GM12878 (cell line): ENCODE measurements around the gene AMPH.

Experiments
- POLR2A ChIP-seq: IDR thresholded peaks from 2 replicates; pipeline ENCODE4 v1.6.1; 2011; ENCODE audit warnings: low read depth, mild to moderate bottlenecking, low read length
- POLR2AphosphoS5 ChIP-seq: IDR thresholded peaks from 2 replicates; pipeline ENCODE4 v1.6.1; 2011; ENCODE audit warnings: mild to moderate bottlenecking, low read length, inconsistent platforms

DNA sequence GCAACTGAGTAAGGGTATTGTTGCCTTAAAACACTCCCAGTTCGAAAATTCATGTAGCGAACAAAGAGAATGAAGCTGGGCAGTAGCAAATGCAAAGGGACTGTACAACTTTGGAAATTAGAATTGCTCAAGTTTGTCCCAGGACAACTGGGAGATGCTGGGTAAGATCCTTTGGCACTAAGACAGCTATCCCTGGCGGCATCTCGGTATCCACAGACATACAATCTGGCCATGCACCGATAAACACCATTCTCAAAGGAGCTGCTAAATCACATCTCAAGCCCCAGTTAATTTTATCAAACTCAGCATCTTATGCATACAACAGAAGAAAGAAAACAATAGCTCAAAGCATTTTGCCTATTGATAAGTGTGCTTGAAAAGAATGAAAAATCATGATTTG is 177.3 kb downstream of the AMPH start:
- TF ChIP-seq POLR2A (no peak), POLR2AphosphoS5 (no peak)
